Kidney epithelial cell (primary cell): ENCODE results near the gene SLC8A1. TPM values are rescaled to one million over a fixed set of nuclear protein-coding genes. Genes with fewer than 3 reads are reported as not detected.

Experiments
- DNase-seq: peaks from one replicate; pipeline ENCODE4 v3.0.0-alpha.2; 2010; ENCODE audit warnings: low read depth
- H3K27me3 ChIP-seq: 2 replicates; pipeline ENCODE4 v1.6.0; 2011; ENCODE audit warnings: low read length; ENCODE audit not compliant: control insufficient read depth, insufficient read depth
- H3K36me3 ChIP-seq: 2 replicates; pipeline ENCODE4 v1.5.1; 2011; ENCODE audit warnings: low read length; ENCODE audit not compliant: control insufficient read depth, insufficient read depth
- H3K4me3 ChIP-seq: 2 replicates; pipeline ENCODE4 v1.5.1; 2011; ENCODE audit warnings: low read depth, mild to moderate bottlenecking, control low read depth, low read length
- CTCF ChIP-seq: IDR thresholded peaks from 2 replicates; pipeline ENCODE4 v1.5.1; 2011; ENCODE audit warnings: mild to moderate bottlenecking, moderate library complexity, low read length, control low read depth, inconsistent platforms; ENCODE audit not compliant: insufficient read depth, poor library complexity, severe bottlenecking
- total RNA-seq: library from RNA; depleted of rRNA; stranded (reverse); fragments of >200 nt; gene quantifications from 2 replicates; pipeline ENCODE4 v1.2.3, GENCODE V29; 2015

SLC8A1 gene
- total RNA-seq, 1 donor from 2014 or later, result 3.2 TPM

- no peaks in the 10 kb centered on the region for H3K27me3 ChIP-seq
- no peak overlapping the region for H3K4me3 ChIP-seq
- H3K36me3 ChIP-seq, result no peaks in the 10 kb centered on the region
- peak; percentile 28 for DNase-seq
- peak; percentile 68 for TF ChIP-seq CTCF
Measured at GRCh38 chr2:40244675-40245074, 207.2 kb downstream of the SLC8A1 start.

GRCh38 chr2:40244251-40244650, 207.6 kb downstream of the SLC8A1 start:
- no peaks in the 10 kb centered on the region for H3K36me3 ChIP-seq
- no peak for DNase-seq
- no peak overlapping the region for H3K4me3 ChIP-seq
- TF ChIP-seq CTCF, result no peak
- no peaks in the 10 kb centered on the region for H3K27me3 ChIP-seq

GRCh38 chr2:40243581-40244187, 208.2 kb downstream of the SLC8A1 start:
- Histone ChIP-seq H3K36me3 (no peaks in the 10 kb centered on the region), H3K4me3 (no peak overlapping the region), H3K27me3 (no peaks in the 10 kb centered on the region)
- no peak for TF ChIP-seq CTCF
- peak; percentile 34 for DNase-seq

GRCh38 chr2:40242315-40242714, 209.6 kb downstream of the SLC8A1 start:
- DNase-seq, result no peak
- TF ChIP-seq CTCF, result no peak
- Histone ChIP-seq H3K36me3 (no peaks in the 10 kb centered on the region), H3K4me3 (no peak overlapping the region), H3K27me3 (no peaks in the 10 kb centered on the region)

- no peak for TF ChIP-seq CTCF
Measured at GRCh38 chr2:40240070-40240469, 211.8 kb downstream of the SLC8A1 start.

GRCh38 chr2:40230707-40231432, 221.0 kb downstream of the SLC8A1 start:
- Histone ChIP-seq H3K36me3 (no peaks in the 10 kb centered on the region), H3K4me3 (no peak overlapping the region), H3K27me3 (no peaks in the 10 kb centered on the region)
- DNase-seq, result no peak
- no peak for TF ChIP-seq CTCF

More at GRCh38 chr2:40240070-40240469, 211.8 kb downstream of the SLC8A1 start:
- peak; percentile 9 for DNase-seq
- Histone ChIP-seq H3K4me3 (no peak overlapping the region), H3K27me3 (no peaks in the 10 kb centered on the region), H3K36me3 (no peaks in the 10 kb centered on the region)
